Left lung (tissue), 10 donors: ENCODE results near the gene MUS81. TPM values are rescaled to one million over a fixed set of nuclear protein-coding genes. Genes with fewer than 3 reads are reported as not detected.
A peak's percentile ranks its signal among the peaks of the same experiment; 100 is the strongest.

Experiments
- ATAC-seq: fragments of 200-7000 bp; cut with Tn5 transposase; one replicate; pipeline ENCODE4 v1.9.1; 2020; ENCODE audit warnings: moderate library complexity
- DNase-seq, 4 donors: peaks; one replicate each; pipeline ENCODE4 v3.0.0-alpha.2; 2013 to 2020
- H3K27ac ChIP-seq, 2 donors: fragments of 200-600 bp; sonication (generic) in 1 of 2; one replicate each; pipeline versions ENCODE4 v1.5.0 to v1.8.0; 2020 to 2021
- H3K27me3 ChIP-seq, 2 donors: fragments of 200-600 bp; sonication (generic) in 1 of 2; one replicate each; pipeline versions ENCODE4 v1.5.0 to v1.8.0; 2020 to 2021
- H3K36me3 ChIP-seq, 2 donors: fragments of 200-600 bp; sonication (generic) in 1 of 2; one replicate each; pipeline versions ENCODE4 v1.5.0 to v1.8.0; 2020 to 2021
- H3K4me1 ChIP-seq, 2 donors: fragments of 200-600 bp; one replicate each; pipeline ENCODE4 v1.8.0; 2021
- H3K4me3 ChIP-seq, 2 donors: fragments of 200-600 bp; sonication (generic) in 1 of 2; one replicate each; pipeline versions ENCODE4 v1.5.0 to v1.8.0; 2020 to 2021; ENCODE audit warnings: mild to moderate bottlenecking in 1 of 2
- H3K9me3 ChIP-seq, 2 donors: fragments of 200-600 bp; sonication (generic) in 1 of 2; one replicate each; pipeline versions ENCODE4 v1.5.0 to v1.8.0; 2020 to 2021
- CTCF ChIP-seq, 2 donors: fragments of 200-600 bp; sonication (generic) in 1 of 2; IDR thresholded peaks; one replicate each; pipeline versions ENCODE4 v1.5.0 to v1.8.0; 2021; ENCODE audit warnings: antibody characterized with exemption in 2 of 2
- intact Hi-C, 2 donors: fragments of 100-400 bp; cut with DNase I; formaldehyde crosslinking; loops; one replicate each; pipeline versions ENCODE4 v1.11.2 to v1.14.2; 2022
- polyA plus RNA-seq, 6 donors: library from polyadenylated mRNA; unstranded; fragments of 120-200 nt; gene quantifications; one replicate each; pipeline ENCODE4 v1.2.1, GENCODE V29; 2013; ENCODE audit not compliant: insufficient read length in 6 of 6
- total RNA-seq, 2 donors: library from RNA; stranded (reverse); fragmentation: NEBNext Ultra II Directional; extraction: Animal tissue kit (Norgen Biotek cat#: 25700); gene quantifications; one replicate each; pipeline ENCODE4 v1.2.1, GENCODE V29; 2021
- donor health status: DM: no; HTN: yes; CAD: no.
- donor health status: DM: no; HTN: no; CAD: no.

MUS81 gene
- total and polyA plus RNA-seq, 8 donors: 43.4 to 55.0 (median 50.9) TPM

GRCh38 chr11:65862191-65862735 is 2.0 kb downstream of the MUS81 start:
- no peak for TF ChIP-seq CTCF (IDR thresholded peaks at IDR 0.05)
- Histone ChIP-seq H3K4me3 (no peak overlapping the region), H3K27ac (no peak overlapping the region), H3K27me3 (no peaks in the 10 kb centered on the region), H3K9me3 (no peaks in the 10 kb centered on the region), H3K4me1 (peaks cover 10 to 53% of the 10 kb centered on the region in 2 donors), H3K36me3 (peaks cover 0 to 57% of the 10 kb centered on the region in 2 donors)
- ATAC-seq (no peak), DNase-seq (peak in 1 of 4 donors; percentile 39)
- intact Hi-C loops: no loop called here

- H3K36me3 ChIP-seq: peaks cover 0 to 66% of the 10 kb centered on the region in 2 donors
- H3K27ac ChIP-seq: no peak overlapping the region
- H3K27me3 ChIP-seq: no peaks in the 10 kb centered on the region
- H3K9me3 ChIP-seq: no peaks in the 10 kb centered on the region
- no peak for TF ChIP-seq CTCF (IDR thresholded peaks at IDR 0.05)
- H3K4me1 ChIP-seq: peaks cover 10 to 61% of the 10 kb centered on the region in 2 donors
- intact Hi-C loops: no loop called here
- H3K4me3 ChIP-seq: no peak overlapping the region
- DNase-seq (peak in 1 of 4 donors; percentile 59), ATAC-seq (no peak)
Observed at GRCh38 chr11:65862941-65863888, 3.0 kb downstream of the MUS81 start.

- Histone ChIP-seq H3K36me3 (peaks cover 0 to 71% of the 10 kb centered on the region in 2 donors), H3K27ac (no peak overlapping the region), H3K4me1 (peaks cover 10 to 53% of the 10 kb centered on the region in 2 donors), H3K4me3 (no peak overlapping the region), H3K27me3 (no peaks in the 10 kb centered on the region), H3K9me3 (no peaks in the 10 kb centered on the region)
- ATAC-seq: no peak
- peak in 1 of 4 donors; percentile 37 for DNase-seq
- intact Hi-C loops: no loop called here
- no peak for TF ChIP-seq CTCF (IDR thresholded peaks at IDR 0.05)
Observed at GRCh38 chr11:65863889-65864705, 3.9 kb downstream of the MUS81 start.

GRCh38 chr11:65864706-65865471 is 4.7 kb downstream of the MUS81 start:
- H3K27me3 ChIP-seq: no peaks in the 10 kb centered on the region
- DNase-seq (peak in 1 of 4 donors; percentile 49), ATAC-seq (no peak)
- no peak for TF ChIP-seq CTCF (IDR thresholded peaks at IDR 0.05)
- H3K4me1 ChIP-seq: peaks cover 10 to 51% of the 10 kb centered on the region in 2 donors
- peaks cover 0 to 71% of the 10 kb centered on the region in 2 donors for H3K36me3 ChIP-seq
- H3K9me3 ChIP-seq: no peaks in the 10 kb centered on the region
- H3K27ac ChIP-seq: no peak overlapping the region
- intact Hi-C loops: no loop called here
- H3K4me3 ChIP-seq: no peak overlapping the region
